Superior temporal gyrus (tissue), 1 donor: ENCODE data around the gene MFNG.

Source experiments
- DNase-seq: peaks from one replicate; pipeline ENCODE4 v3.0.0-alpha.2; 2016; ENCODE audit errors: extremely low spot score

Gene MFNG

GRCh38 chr22:37493979-37494378 lies 7.8 kb upstream of the MFNG start:
- DNase-seq, result no peak

GRCh38 chr22:37492428-37493344 lies 6.5 kb upstream of the MFNG start:
- no peak for DNase-seq

GRCh38 chr22:37491559-37492427 lies 5.6 kb upstream of the MFNG start:
- no peak for DNase-seq

GRCh38 chr22:37491106-37491505 lies 4.9 kb upstream of the MFNG start:
- no peak for DNase-seq

GRCh38 chr22:37489983-37490382 lies 3.8 kb upstream of the MFNG start:
- no peak for DNase-seq

GRCh38 chr22:37488337-37489135 lies 2.4 kb upstream of the MFNG start:
- no peak for DNase-seq

GRCh38 chr22:37487571-37487970 lies 1.4 kb upstream of the MFNG start:
- no peak for DNase-seq

- DNase-seq, result no peak
These were observed 945 bp upstream of the MFNG start for GRCh38 chr22:37487129-37487528.

- DNase-seq, result no peak
These were observed 575 bp downstream of the MFNG start for GRCh38 chr22:37485395-37486223.

- no peak for DNase-seq
These were observed 1.4 kb downstream of the MFNG start for GRCh38 chr22:37484480-37485394.

GRCh38 chr22:37483050-37483449 lies 3.1 kb downstream of the MFNG start:
- no peak for DNase-seq

GRCh38 chr22:37482244-37482643 lies 3.9 kb downstream of the MFNG start:
- no peak for DNase-seq

- no peak for DNase-seq
These were observed 4.8 kb downstream of the MFNG start for GRCh38 chr22:37481347-37481907.

- no peak for DNase-seq
These were observed 5.5 kb downstream of the MFNG start for GRCh38 chr22:37480387-37481346.

- DNase-seq, result no peak
These were observed 7.0 kb downstream of the MFNG start for GRCh38 chr22:37479196-37479595.

- DNase-seq, result no peak
These were observed 9.5 kb downstream of the MFNG start for GRCh38 chr22:37476389-37477329.

- no peak for DNase-seq
These were observed 11.6 kb downstream of the MFNG start for GRCh38 chr22:37474447-37475090.
